ENCODE results near the gene SLC6A3. TPM values are rescaled to one million over a fixed set of nuclear protein-coding genes. Genes with fewer than 3 reads are reported as not detected.

The SLC6A3 gene
- total RNA-seq, 2 donors from 2014 or later, result 0.16 TPM; not detected in 1

DNA sequence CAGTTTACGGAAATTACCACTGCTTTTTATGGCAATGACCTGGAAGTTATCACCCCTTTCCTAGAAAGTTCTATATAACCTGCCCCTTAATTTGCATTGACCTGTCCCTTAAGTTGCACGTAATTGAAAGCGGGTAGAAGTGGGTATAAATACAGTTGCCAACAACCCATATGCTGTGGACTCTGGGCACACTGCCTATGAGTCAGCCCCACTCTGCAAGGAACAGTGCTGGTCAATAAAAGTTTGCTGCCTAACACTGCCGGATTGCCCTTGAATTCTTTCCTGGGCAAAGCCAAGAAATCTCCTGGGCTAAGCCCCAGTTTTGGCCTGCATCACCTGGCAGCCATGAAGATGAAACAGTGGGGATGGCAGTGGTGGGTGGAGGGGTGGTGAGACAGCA is 76.5 kb downstream of the SLC6A3 start:
- Histone ChIP-seq H3K9me3 (no peaks in the 10 kb centered on the region), H3K27ac (no peak overlapping the region), H3K27me3 (no peaks in the 10 kb centered on the region), H3K4me1 (no peaks in the 10 kb centered on the region), H3K4me3 (no peak overlapping the region), H3K36me3 (no peaks in the 10 kb centered on the region)
- TF ChIP-seq, protein P1, sequence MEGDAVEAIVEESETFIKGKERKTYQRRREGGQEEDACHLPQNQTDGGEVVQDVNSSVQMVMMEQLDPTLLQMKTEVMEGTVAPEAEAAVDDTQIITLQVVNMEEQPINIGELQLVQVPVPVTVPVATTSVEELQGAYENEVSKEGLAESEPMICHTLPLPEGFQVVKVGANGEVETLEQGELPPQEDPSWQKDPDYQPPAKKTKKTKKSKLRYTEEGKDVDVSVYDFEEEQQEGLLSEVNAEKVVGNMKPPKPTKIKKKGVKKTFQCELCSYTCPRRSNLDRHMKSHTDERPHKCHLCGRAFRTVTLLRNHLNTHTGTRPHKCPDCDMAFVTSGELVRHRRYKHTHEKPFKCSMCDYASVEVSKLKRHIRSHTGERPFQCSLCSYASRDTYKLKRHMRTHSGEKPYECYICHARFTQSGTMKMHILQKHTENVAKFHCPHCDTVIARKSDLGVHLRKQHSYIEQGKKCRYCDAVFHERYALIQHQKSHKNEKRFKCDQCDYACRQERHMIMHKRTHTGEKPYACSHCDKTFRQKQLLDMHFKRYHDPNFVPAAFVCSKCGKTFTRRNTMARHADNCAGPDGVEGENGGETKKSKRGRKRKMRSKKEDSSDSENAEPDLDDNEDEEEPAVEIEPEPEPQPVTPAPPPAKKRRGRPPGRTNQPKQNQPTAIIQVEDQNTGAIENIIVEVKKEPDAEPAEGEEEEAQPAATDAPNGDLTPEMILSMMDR (IDR thresholded peaks at IDR 0.05), result no peak
- no peak for DNase-seq (ENCODE audit: low spot score)

DNA sequence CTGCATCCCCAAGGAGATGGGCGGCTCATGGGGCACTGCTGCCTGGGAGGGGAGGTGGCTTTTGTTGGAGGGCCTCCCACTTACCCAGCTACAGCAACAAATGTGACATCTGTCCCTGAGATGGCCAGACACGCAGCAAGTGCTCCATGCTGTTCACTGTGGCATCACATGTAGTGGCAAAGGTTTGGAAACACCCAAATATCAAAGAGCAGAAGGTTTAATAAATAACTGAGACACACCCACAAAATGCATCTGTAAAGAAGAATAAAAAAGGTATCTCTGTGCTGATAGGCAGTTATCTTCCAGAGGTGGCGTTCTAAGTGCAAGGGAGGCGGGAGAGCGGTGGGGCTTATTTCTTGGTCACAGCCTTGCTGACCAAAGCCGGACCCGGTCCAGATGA is 77.0 kb downstream of the SLC6A3 start:
- H3K36me3 ChIP-seq, result no peaks in the 10 kb centered on the region
- TF ChIP-seq, protein P1 (IDR thresholded peaks at IDR 0.05), result no peak
- H3K4me1 ChIP-seq, result no peaks in the 10 kb centered on the region
- no peak for DNase-seq (ENCODE audit: low spot score)
- H3K27ac ChIP-seq, result no peak overlapping the region
- H3K9me3 ChIP-seq, result no peaks in the 10 kb centered on the region
- no peak overlapping the region for H3K4me3 ChIP-seq
- H3K27me3 ChIP-seq, result no peaks in the 10 kb centered on the region

DNA sequence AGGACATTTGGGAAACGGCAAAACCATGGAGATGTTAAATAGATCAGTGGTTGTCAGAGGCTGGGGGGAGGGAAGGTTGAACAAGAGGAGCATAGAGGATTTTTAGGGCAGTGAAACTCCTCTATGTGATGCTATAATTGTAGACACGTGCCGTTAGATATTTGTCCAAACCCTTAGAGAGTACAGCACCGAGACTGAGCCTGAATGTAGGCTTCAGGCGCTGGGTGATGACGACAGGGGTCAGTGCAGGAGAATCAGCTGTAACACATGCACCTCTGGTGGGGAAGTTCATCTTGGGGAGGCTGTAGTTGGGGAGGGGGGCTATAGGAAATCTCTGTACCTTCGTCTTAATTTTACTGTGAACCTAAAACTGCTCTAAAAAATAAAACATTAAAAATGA is 78.1 kb downstream of the SLC6A3 start:
- H3K27me3 ChIP-seq, result no peaks in the 10 kb centered on the region
- no peaks in the 10 kb centered on the region for H3K36me3 ChIP-seq
- H3K4me1 ChIP-seq, result no peaks in the 10 kb centered on the region
- no peak for DNase-seq (ENCODE audit: low spot score)
- H3K4me3 ChIP-seq, result no peak overlapping the region
- H3K9me3 ChIP-seq, result no peaks in the 10 kb centered on the region
- H3K27ac ChIP-seq, result no peak overlapping the region
- TF ChIP-seq, protein P1 (IDR thresholded peaks at IDR 0.05), result no peak

DNA sequence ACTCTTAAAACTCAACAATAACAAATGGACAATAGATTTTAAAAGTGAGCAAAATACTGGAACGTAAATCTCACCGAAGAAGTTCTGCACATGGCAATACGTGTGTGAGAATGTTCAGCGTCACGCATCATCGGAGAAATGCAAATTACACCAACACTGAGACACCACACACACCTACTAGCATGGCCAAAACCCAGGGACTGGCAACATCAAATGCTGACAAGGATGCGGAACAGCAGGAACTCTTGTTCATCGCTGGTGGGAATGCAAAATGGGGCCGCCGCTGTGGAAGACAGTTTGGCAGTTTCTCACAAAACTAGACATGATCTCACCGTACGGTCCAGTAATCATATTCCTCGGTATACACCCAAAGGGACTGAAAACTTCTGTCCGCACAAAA is 78.7 kb downstream of the SLC6A3 start:
- no peaks in the 10 kb centered on the region for H3K36me3 ChIP-seq
- no peak overlapping the region for H3K27ac ChIP-seq
- no peaks in the 10 kb centered on the region for H3K9me3 ChIP-seq
- TF ChIP-seq, protein P1 (IDR thresholded peaks at IDR 0.05), result no peak
- no peaks in the 10 kb centered on the region for H3K4me1 ChIP-seq
- no peaks in the 10 kb centered on the region for H3K27me3 ChIP-seq
- DNase-seq (ENCODE audit: low spot score), result no peak
- no peak overlapping the region for H3K4me3 ChIP-seq

DNA sequence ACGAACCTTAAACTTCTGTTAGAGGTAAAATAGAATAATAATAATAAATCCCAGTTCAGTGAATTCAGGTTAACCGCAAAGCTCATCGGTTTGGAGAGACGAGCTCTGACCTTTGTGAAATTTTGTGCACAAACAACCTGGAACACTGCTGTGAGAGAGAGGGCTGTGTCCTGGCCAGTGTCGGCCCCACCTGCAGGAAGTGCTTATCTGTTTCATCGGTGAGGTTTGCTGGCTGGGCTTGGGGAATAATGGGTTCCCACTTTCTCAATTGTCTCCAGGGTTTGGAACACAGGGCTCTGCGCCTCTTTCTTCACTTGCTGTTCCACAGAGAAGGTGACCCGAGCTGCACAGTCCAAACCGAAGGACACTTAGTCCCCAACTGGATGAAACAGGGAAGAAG is 81.0 kb downstream of the SLC6A3 start:
- DNase-seq (ENCODE audit: low spot score), result no peak
- TF ChIP-seq, protein P1 (IDR thresholded peaks at IDR 0.05), result no peak
- Histone ChIP-seq H3K4me3 (no peak overlapping the region), H3K4me1 (no peaks in the 10 kb centered on the region), H3K36me3 (no peaks in the 10 kb centered on the region), H3K27ac (no peak overlapping the region), H3K27me3 (no peaks in the 10 kb centered on the region), H3K9me3 (no peaks in the 10 kb centered on the region)

DNA sequence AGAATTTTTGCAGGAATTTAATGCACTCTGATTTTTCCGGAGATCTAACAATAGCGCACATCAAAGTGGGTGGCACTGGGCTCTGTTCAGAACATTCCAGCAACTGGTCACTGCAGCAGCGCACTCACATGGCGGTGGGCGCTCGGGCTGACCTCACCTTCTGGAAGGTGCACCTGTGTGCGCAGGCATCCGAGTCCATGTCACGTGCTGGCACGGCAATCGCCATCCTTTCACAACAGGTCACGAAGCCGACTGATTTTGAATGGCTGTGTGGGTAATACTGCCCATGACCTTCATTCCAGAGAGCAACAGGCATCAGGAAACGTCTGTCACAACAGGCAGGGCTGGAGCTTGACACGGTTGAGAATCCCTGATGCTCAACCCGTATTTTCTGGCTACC is 81.7 kb downstream of the SLC6A3 start:
- TF ChIP-seq, protein P1 (IDR thresholded peaks at IDR 0.05), result no peak
- Histone ChIP-seq H3K27me3 (no peaks in the 10 kb centered on the region), H3K9me3 (no peaks in the 10 kb centered on the region), H3K36me3 (no peaks in the 10 kb centered on the region), H3K4me3 (no peak overlapping the region), H3K4me1 (no peaks in the 10 kb centered on the region), H3K27ac (no peak overlapping the region)
- DNase-seq (ENCODE audit: low spot score), result no peak

Measured in right atrium auricular region (tissue), 2 donors.